Measurements from ENCODE around the gene PRR33.
"Not testable (repeated sequence)": the region's sequence is repeated elsewhere in the genome, so short reads cannot be mapped to it uniquely, and the experiment has no call there.

PRR33 gene

DNA sequence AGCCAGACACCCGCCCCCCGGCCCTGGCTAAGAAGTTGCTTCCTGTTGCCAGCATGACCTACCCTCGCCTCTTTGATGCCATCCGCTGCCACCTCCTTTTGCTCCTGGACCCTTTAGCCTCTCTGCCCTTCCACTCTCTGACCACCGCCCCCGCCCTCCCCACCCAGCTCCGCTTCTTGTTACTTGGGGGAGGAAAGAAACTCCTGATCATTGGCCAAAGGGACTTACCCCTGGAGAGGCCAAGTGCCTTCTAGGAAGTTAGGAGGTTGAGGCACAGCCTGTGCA is at the start of gene PRR33:
TSS of gene PRR33 (minus strand) at position 65 of the 285 bp plus-strand sequence. CDS start 1,311 bp downstream, outside the sequence.
- no peak for DNase-seq

DNA sequence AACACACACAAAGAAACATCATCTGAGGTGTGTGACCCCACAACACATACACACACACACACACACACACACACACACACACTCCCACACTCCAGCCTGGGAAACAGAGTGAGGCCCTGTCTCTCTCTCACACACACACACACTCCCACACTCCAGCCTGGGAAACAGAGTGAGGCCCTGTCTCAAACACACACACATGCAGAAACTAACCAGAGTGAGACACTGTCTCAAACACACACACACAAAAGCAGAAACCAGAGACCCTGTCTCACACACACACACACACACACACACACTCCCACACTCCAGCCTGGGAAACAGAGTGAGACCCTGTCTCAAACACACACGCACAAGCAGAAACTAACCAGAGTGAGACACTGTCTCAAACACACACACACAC is 48.1 kb upstream of the PRR33 start:
- not testable (repeated sequence) for DNase-seq

DNA sequence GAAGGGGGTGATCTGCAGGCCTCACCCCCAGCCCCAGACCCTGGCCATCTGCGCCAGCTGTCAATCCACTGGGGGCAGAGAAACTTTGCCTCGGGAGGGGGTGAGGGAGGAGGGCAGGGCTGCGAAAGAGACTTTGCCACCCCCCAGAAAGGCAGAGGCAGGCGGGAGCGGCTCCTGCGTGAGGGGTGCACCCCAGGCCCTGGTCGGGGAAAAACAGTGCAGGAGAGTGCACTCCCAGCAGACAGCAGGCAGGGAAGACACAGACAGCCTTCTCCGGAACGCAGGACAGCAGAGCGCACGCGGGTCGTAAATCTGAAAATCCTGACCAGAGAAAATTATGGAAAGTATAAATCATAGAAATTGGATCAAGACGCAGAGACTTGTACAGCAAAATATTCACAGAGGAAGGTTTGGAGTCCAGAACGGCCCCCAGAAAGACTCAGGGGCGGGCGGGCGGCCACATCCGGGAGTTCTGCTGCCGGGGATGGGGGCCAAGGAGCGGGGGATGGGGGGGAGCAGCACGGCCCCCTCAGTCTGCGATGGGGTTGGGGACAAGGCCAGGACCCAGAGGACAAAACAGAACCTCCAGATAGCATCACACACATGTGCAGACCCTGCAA is 47.4 kb upstream of the PRR33 start:
- DNase-seq: no peak

DNA sequence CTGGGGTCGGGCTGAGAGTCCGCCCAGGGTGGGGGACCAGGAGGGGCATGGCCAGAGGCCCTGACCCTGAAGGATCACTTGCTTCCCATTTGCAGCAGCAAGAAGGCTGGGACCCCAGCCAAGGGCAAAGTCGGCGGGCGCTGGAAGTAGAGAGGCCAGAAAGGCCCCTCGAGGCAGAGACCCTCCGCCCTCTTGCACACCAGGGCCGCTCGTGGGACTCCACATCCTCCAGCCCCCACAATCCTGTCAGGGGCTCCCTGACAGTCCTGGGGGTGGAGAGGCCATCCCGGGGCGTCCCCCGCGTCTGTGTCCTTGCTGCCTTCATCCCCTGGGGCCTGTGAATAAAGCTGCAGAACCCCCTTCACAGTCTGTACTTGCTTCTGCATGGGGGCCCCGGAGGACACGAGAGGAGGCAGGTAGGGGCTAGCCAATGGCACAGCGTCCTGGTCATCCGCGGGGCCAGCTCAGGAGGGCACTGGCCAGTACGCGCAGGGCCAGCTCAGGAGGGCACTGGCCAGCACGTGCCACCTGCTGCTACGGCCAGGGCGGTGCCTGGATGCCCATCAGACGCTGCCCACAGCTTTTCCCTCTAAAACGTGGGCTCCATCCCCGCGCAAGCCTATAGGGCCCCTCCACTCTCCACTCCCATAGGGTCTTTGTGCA is 46.8 kb upstream of the PRR33 start:
- no peak for DNase-seq

DNA sequence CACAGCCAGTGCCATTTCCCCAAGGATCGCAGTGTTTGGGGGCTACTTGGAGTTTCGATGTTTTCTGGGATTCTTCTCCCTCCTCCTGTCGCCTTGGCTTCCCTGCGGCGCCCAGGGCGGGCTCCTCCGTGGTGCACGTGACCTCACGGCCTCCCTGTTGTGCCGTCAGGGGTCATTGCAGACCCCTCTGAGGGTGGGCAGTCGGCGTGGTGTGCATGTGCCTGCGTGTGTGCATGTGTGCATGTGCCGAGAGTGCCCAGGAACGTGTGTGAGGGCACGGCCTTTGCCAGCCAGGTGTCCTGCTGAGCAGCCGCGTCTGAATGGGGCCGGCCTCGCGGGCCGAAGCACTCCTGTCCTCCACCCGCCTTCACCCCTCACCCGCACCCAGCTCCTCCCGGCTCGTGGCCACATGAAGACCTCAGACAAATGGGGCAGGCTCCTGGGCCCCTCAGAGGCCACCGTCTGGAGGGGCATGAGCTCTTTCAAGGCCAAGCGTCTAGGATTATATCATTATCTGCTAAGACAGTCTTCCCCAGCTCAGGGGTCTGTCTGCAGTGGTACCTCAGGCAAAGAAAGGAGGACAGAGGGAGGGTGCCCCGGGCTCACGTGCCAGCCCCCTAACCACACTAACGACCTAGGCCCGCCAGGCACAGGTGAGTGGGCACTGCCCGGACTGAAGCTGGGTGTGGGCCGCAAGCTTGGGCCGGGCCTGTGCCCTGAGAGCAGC is 46.1 kb upstream of the PRR33 start:
- no peak for DNase-seq

DNA sequence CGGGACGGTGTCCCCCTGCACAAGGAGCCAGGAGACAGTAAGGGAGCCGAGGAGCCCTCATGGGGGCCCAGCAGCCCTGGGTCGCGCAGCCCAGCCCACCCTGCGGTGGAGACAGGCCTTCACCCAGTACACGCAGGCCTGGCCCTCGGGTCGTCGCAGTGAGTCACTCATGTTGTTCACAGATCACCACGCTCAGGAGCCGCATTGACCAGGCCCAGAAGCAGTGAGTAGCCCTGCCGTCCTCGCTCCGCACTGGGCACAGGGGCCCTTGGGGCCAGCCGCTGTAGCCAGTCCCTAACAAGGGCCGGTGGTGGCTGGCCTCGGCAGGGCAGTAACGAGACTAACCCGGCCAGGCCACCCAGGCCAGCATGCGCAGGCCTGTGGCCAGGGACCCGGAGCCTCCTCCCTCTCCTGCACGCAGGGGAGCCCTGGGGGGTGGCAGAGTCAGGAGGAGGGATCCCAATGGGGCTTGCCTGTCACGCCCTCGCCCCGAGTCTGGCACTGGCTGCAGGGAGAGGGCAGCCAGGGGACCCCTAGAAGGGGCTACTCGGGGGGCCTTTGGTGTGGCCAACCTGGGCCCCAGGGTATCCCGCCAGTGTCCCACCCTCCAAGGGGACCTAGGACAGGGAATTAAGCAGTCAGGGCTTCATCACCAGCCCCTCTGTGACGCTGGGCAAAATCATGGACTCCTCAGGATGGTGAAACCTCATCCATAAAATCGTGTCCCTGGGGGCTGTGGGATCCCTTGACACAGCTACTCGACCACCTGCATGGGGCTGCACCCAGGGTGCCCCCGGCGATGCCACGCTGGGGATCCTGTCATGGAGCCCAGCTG is 45.3 kb upstream of the PRR33 start:
- DNase-seq: no peak

DNA sequence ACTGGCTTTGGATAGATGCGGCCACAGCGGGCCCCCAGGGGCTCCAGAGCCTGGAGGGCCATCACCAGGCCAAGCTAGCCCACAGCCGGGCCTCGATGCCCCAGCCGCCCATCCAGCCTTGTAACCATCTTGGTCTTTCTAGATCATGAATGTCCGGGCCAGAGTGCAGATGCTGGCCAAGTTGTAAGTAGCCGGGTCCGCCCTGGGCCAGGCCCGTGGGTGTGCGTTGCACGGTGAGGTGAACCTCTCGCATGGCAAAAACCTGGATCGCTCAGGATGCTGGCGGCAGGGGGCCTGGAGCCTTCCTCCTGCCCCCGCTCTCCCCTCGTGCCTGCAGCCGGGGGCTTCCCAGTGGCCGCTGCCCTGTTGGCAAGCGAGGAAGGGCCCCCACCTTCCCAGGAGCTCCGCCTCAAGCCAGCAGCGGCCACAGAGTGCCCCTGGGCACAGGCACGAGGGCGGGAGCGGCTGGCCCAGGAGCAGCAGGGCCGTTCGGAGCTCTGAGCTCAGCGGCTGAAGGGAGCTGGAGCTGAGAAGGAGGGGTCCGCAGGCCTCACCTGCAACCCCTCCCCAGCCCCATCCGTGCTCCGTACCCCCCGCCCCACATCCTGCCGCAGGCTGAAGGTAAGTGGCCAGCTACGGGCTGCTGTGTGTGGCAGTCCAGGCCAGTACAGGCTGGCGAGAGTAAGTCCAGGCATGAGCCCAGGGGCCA is 44.5 kb upstream of the PRR33 start:
- DNase-seq: no peak

DNA sequence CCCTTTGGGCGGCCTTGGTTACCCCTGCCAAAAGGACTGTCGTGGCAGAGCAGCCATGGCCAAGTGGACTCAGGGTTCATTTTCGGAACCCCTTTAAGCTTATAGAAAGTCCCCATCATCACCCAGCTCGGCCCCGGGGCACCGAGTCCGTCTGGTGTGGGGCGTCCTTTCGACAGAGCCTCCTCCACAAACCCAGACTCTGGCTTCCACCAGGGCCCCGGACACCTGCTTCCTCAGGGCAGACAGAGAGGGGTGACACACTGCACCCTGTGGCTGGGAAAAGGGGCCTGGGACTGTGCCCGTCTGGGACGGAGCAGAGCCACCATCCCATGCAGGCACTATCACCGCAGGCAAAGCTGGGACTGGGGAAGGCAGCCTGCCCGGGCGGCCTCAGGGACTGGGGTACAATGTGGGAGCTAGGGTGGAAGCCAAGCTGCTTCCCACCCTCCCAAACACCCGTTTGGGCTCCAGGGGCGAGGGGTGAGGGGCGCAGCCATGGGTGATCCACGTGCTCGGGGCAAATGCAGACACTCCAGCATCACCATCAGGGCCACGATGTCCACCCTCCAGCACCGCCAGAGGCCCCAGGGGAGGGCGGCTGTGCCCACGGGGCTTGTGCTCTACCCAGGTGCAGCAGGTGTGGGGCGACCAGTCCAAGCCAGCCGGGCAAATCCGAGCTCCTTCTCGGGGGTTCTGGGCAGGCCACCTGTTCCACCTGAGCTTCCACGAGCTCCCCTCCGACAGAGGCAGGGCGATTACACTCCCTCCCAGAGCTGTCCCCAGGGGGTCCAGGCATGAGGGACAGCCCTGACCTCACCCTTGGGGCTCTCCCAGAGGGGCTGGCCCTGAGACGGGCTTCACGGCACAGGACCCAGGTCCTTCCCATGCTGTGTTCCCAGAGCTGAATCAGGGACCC is 43.7 kb upstream of the PRR33 start:
- no peak for DNase-seq

DNA sequence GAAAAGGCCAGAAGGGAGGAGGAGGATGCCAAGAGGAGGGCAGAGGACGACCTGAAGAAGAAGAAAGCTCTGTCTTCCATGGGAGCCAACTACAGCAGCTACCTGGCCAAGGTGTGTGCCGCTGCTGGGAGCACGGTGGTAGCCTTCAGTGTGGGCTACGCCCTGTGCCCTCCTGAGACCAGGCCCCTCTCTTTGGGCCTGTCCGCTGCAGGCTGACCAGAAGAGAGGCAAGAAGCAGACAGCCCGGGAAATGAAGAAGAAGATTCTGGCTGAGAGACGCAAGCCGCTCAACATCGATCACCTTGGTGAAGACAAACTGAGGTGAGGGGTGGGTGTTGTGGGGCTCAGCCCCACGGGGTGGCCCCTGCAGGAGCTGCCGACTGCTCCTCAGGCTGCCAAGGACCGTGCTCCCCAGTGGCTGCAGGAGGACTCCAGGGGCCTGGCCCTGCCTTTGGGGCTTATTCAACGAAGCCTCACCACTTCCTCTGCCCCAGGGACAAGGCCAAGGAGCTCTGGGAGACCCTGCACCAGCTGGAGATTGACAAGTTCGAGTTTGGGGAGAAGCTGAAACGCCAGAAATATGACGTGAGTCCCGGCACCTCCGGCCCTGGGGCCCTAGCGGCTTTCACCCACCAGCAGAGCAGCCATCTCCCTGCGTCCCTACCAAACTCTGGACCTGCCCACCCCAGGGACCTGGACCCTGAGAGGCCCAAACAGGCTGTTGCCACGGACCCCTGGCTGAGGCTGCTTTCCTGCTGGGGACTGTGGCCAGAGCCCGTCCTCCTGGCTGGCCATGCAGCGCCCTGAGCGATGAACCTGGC is 42.9 kb upstream of the PRR33 start:
- DNase-seq: no peak

DNA sequence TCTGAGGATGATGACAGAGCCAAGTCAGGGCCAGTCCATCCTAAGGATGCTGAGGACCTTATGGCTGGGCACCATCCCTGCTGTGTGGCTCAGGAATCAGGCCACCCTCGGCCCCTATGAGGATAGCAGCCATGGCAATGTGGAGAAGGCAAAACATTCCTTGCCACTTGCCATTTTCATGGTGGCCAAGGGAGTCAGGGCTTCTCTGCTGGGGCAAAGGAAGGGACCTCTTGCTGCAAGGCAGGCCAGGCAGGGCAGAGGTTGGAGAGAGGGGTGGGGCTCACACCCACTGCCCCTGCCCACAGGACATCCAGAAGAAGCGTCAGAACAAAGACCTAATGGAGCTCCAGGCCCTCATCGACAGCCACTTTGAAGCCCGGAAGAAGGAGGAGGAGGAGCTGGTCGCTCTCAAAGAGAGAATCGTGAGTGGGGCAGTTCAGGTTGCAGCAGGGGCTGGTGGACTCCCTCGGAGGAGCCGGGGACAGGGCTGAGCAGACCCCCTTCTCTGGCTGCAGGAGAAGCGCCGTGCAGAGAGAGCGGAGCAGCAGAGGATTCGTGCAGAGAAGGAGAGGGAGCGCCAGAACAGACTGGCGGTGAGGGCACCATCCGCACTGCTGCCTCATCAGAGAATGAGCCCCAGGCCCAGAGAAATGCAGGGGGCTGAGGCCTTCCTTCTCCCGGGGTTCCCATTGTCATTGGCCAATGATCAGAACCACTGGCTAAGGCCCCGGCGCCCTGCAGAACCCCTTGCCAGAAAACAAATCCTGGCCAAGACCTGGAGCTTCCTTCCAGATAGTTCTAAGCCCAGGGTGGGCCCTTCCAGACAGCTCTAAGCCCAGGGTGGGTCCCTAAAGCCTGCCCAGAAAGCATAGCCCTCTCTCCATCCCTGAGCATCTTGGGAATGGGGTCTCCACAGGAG is 42.0 kb upstream of the PRR33 start:
- DNase-seq: no peak

DNA sequence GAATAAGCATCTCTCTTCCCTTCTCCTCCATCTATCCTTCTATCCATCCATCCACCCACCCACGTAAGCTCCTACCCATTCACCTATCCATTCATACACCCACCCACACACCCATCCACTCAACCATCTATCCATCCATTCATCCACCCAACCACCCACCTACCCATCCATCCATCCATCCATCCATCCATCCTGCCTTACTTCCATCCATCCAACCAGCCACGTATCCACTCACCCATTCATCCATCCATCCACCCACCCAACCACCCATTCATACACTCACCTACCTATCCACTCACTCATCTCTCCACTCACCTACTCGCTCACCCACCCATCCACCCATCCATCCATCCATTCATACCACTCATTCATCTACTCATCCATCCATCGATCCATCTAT is 41.0 kb upstream of the PRR33 start:
- no peak for DNase-seq

DNA sequence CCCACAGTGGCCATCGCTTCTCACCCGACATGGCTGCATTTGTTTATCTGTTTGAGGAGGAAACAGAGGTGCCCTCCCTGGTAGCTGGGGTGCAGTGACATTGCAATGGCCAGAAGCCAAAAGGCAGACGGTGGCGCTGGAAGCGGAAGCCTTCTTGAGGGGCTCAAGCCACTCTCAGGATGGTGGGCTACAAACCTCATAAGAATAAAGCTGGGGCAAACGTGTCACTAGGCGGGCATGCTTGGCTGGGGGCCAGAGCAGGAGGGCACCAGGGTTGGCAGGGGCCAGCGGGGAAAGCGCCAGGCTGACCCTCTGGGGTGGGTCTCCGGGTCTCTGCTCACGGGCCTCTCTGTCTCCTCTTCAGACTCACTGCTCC is 40.4 kb upstream of the PRR33 start:
- no peak for DNase-seq

DNA sequence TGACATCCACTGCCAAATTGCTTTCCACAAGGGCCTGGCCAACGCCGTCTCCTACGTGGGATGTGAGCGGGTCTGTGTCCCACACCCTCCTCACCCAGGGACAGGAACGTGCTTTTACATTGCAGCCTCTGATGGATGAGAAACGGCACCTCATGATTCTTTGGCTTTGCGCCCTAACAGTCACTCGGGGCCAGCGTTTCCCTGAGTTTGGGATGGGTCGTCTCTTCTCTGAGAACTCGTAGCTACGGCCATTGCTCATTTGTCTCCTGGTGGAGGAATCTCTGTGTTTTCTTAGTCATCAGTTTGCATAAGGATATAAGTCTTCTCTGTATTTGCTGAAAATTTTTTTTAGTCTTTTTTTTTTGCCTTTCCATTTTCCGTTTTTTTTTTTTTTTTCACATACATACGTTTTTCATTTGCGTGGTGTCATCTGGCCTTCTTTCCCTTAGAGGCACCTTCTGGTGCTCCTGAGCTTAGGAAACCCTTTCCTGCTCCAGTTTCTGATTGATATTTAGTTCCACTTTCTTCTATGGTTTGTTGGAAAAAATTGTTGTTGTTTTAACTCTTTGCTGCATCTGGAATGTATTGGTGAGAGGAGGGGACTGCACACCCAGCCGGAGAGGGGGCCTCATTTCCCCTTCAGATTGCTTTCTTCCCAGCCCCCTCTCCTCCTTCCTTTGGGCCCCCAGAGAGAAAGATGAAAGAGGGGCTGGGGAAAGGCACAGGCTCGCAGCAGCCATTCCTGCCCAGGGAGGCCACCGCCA is 39.8 kb upstream of the PRR33 start:
- no peak for DNase-seq

DNA sequence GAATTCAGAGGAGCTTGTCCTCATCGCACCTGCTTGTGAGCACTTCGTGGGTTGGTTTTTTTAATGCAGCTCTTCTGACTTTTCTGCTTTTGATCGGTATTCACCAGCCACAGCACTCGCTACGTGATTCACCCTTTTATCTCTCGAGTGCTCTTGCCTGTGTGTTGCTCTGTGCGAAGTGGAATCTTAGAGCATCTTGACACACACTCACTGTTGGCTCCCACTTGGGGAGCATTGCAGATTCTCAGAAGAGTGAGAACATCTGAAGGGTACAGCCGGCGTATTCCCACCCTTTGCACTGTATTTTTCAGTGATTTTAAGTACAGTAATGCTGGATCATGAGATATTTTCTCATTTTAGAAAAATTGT is 38.8 kb upstream of the PRR33 start:
- DNase-seq: no peak

DNA sequence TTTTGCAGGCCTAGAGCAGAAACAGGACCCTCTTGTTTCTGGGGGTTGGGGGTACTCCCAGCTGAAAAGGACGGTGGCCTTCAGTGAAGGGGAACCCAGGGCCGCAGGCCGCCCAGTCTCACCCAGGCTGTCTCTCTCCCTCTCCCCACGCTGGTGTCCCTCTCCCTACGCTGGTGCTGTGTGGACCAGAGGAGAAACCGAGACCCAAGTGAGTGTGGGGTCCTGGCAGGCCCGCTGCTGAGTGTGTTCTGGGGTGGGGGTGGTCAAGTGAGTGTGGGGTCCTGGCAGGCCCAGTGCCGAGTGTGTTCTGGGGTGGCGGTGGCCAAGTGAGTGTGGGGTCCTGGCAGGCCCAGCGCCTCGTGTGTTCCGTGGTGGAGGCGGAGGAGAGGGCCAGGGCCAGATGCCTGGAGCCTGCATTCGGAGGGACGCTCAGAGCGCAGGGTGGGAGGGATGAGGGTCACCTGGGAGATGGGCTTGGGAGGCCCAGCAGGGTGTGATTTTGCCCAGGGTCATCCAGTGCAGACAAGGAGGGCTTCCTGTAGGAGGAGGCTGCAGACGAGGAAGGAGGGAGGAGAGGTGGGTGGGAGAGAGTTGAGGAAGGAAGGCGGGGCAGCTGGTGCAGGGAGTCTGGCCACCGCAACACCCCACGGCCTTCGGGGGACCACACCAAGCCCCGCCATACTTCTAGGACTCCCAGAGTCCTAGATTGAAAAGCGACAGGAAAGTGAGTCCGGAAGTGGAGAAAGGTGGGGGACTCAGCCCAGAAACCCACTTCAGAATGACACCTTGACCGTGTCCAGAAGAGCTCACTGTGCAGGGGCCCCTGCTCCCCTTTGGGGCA is 38.1 kb upstream of the PRR33 start:
- no peak for DNase-seq

DNA sequence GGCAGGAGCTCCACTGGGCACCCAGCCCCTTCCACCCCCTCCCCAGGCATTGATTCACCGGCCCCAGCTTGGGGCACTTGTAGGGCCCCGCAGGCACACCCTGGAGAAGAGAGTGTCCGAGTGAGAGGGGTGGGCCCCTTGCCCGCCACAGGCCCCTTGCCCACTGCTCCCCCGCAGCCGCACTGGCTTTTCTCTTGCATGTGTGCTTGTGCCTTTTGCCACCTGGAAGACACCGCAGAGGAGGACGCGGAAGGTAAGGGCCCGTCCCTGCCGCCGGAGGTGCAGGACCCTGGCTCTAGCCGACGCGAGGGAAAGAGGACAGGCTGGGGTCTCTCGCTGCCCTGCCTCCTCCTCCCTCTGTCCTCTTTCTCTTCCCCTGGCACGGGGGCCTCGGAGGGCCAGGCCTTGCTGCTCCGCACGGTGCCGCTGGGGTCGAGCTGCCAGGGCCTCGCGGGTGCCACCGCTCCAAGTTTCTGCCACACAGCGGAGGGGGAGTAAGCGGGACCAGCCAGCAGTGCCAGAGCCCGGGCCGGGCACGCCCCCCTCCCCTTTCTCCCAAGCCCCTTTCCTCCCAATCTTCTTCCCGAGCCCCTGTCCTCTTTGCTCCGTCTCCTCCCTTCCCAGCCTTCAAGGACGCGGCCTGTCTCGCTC is 37.3 kb upstream of the PRR33 start:
- DNase-seq: no peak

DNA sequence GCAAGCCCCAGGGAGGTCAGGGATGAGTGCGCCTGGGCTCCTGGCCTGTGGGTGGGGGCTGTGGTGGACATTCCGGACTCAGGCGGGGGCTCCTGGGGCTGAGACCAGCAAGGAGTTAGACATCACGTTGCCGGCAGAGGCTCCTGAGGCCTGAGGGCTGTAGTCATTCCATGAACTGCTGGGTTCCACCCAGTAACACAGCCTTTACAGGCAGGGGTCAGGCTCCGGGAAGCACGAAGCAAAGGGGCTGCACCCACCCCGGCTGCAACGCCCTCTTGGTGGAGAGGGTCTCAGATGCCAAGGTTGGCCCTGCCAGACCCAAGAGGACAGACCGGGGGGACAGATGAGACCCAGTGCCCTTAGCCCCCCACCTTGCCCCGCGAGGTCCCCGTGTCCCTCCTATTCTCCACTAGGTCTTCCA is 36.8 kb upstream of the PRR33 start:
- DNase-seq: no peak

Data from inflammatory macrophage treated with lipopolysaccharide for 4 hours (primary cell).